ENCODE results near the gene ASMTL.

The ASMTL gene

DNA sequence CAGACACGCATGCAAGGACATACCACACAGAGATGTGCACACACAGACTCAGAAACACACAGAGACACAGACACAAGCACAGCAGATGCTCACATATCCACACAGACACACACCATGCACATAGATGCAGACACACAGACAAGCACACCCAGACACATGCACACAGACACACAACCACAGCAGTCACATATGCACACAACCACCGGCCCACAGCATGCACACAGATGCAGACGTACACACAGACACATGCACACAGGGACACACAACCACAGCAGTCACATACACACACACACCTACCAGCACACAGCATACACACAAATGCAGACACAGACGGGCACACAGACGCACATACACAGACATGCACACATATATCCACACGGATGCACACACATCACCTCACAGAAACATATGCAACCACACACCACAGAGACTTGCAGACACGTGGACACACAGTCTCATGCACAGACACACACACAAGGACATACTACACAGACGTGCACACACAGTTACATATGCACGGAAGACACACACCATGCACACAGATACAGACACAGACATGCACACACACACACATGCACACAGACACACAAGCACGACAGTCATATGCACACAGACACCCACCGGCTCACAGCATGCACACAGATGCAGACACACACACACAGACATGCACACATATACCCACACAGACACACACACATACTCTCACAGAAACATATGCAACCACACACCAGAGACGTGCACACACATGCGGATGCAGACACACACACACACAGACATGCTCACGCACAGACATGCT, 35.5 kb downstream of the ASMTL start:
- Histone ChIP-seq H3K36me3 (ENCODE audit: low read length) (0 out of 2 replicates have a peak, but pooled peaks cover 2% of the 10 kb centered on the region), H3K79me2 (ENCODE audit: insufficient read depth, low read length) (no peaks in the 10 kb centered on the region), H3K9me2 (replicated peaks; ENCODE audit: insufficient read depth, low read length) (no peaks in the 10 kb centered on the region), H4K20me1 (ENCODE audit: low read depth, low read length) (no peaks in the 10 kb centered on the region), H3K4me3 (ENCODE audit: insufficient read depth, low read length, poor library complexity, severe bottlenecking) (no peak overlapping the region), H2AFZ (ENCODE audit: low read depth, low read length, severe bottlenecking) (no peak overlapping the region), H3K4me2 (ENCODE audit: low read depth, low read length, poor library complexity, severe bottlenecking) (no peak overlapping the region), H3K9ac (ENCODE audit: low read length) (no peak overlapping the region), H3F3A (ENCODE audit: insufficient read depth) (no peaks in the 10 kb centered on the region), H3K9me3 (ENCODE audit: insufficient read depth, low read length) (no peaks in the 10 kb centered on the region), H3K27me3 (ENCODE audit: low read length) (no peaks in the 10 kb centered on the region), H3K27ac (ENCODE audit: low read depth, low read length) (no peak overlapping the region)
- no peak for TF ChIP-seq EZH2phosphoT487 (conservative IDR thresholded peaks at IDR 0.05; ENCODE audit: low read length)
- TF ChIP-seq, protein P1, sequence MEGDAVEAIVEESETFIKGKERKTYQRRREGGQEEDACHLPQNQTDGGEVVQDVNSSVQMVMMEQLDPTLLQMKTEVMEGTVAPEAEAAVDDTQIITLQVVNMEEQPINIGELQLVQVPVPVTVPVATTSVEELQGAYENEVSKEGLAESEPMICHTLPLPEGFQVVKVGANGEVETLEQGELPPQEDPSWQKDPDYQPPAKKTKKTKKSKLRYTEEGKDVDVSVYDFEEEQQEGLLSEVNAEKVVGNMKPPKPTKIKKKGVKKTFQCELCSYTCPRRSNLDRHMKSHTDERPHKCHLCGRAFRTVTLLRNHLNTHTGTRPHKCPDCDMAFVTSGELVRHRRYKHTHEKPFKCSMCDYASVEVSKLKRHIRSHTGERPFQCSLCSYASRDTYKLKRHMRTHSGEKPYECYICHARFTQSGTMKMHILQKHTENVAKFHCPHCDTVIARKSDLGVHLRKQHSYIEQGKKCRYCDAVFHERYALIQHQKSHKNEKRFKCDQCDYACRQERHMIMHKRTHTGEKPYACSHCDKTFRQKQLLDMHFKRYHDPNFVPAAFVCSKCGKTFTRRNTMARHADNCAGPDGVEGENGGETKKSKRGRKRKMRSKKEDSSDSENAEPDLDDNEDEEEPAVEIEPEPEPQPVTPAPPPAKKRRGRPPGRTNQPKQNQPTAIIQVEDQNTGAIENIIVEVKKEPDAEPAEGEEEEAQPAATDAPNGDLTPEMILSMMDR (IDR thresholded peaks at IDR 0.05; ENCODE audit: insufficient read depth, low read length, poor library complexity, severe bottlenecking): no peak

DNA sequence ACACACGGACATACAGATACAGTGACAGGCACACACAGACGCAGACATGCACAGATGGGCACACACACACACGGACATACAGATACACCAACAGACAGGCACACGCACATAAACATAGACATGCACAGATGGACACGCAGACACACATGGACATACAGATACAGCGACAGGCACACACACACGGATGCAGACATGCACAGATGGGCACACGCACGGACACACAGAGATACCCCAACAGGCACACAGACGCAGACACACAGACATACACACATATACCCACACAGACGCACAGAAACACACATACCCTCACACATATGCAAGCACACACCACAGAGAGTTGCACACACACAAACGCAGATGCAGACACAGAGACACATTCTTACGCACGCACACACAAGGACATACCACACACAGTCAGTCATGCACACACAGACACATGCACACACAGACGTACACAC, 36.4 kb downstream of the ASMTL start:
- no peak for TF ChIP-seq EZH2phosphoT487 (conservative IDR thresholded peaks at IDR 0.05; ENCODE audit: low read length)
- TF ChIP-seq, protein P1 (IDR thresholded peaks at IDR 0.05; ENCODE audit: insufficient read depth, low read length, poor library complexity, severe bottlenecking): no peak
- Histone ChIP-seq H3K27ac (ENCODE audit: low read depth, low read length) (no peak overlapping the region), H3F3A (ENCODE audit: insufficient read depth) (no peaks in the 10 kb centered on the region), H3K27me3 (ENCODE audit: low read length) (no peaks in the 10 kb centered on the region), H3K36me3 (ENCODE audit: low read length) (0 out of 2 replicates have a peak, but pooled peaks cover 2% of the 10 kb centered on the region), H3K4me3 (ENCODE audit: insufficient read depth, low read length, poor library complexity, severe bottlenecking) (no peak overlapping the region), H3K9me2 (replicated peaks; ENCODE audit: insufficient read depth, low read length) (no peaks in the 10 kb centered on the region), H3K79me2 (ENCODE audit: insufficient read depth, low read length) (no peaks in the 10 kb centered on the region), H3K9me3 (ENCODE audit: insufficient read depth, low read length) (no peaks in the 10 kb centered on the region), H3K9ac (ENCODE audit: low read length) (no peak overlapping the region), H3K4me2 (ENCODE audit: low read depth, low read length, poor library complexity, severe bottlenecking) (no peak overlapping the region), H2AFZ (ENCODE audit: low read depth, low read length, severe bottlenecking) (no peak overlapping the region), H4K20me1 (ENCODE audit: low read depth, low read length) (no peaks in the 10 kb centered on the region)

DNA sequence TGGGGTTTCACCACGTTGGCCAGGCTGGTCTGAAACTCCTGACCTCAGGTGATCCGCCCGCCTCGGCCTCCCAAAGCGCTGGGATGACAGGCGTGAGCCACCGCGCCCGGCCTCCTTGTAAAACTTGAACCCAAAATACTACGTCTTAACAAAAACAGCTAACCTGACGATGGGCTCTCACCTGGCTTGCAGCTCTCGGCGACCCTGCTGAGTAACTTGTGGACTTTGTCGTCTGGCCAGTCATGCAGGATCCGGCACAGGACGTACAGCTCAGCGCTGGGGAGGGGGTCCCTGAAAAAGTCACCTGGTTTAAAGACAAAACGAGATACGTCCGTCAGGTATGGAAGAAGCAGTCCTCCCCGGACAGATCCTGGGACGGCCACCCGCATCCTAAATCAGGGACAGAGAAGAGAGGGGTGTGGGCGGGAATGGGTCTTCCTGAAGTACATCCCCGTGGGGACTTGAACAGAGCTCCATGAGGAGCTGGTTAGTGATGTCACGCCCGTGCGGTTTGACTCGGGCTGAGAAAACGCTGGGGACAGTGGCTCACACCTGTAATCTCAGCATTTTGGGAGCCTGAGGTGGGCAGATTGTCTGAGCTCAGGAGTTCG, 40.1 kb downstream of the ASMTL start:
- H4K20me1 ChIP-seq (ENCODE audit: low read depth, low read length): no peaks in the 10 kb centered on the region
- H3K9me3 ChIP-seq (ENCODE audit: insufficient read depth, low read length): no peaks in the 10 kb centered on the region
- H3K4me2 ChIP-seq (ENCODE audit: low read depth, low read length, poor library complexity, severe bottlenecking): no peak overlapping the region
- H3K27ac ChIP-seq (ENCODE audit: low read depth, low read length): no peak overlapping the region
- H2AFZ ChIP-seq (ENCODE audit: low read depth, low read length, severe bottlenecking): no peak overlapping the region
- no peaks in the 10 kb centered on the region for H3F3A ChIP-seq (ENCODE audit: insufficient read depth)
- H3K79me2 ChIP-seq (ENCODE audit: insufficient read depth, low read length): no peaks in the 10 kb centered on the region
- no peaks in the 10 kb centered on the region for H3K27me3 ChIP-seq (ENCODE audit: low read length)
- H3K4me3 ChIP-seq (ENCODE audit: insufficient read depth, low read length, poor library complexity, severe bottlenecking): no peak overlapping the region
- no peaks in the 10 kb centered on the region for H3K36me3 ChIP-seq (ENCODE audit: low read length)
- no peaks in the 10 kb centered on the region for H3K9me2 ChIP-seq (replicated peaks; ENCODE audit: insufficient read depth, low read length)
- no peak for TF ChIP-seq EZH2phosphoT487 (conservative IDR thresholded peaks at IDR 0.05; ENCODE audit: low read length)
- TF ChIP-seq, protein P1 (IDR thresholded peaks at IDR 0.05; ENCODE audit: insufficient read depth, low read length, poor library complexity, severe bottlenecking): no peak
- H3K9ac ChIP-seq (ENCODE audit: low read length): no peak overlapping the region

All from SU-DHL-6 (cell line).